GDM1 (cell line): ENCODE data around the gene TNS3.

Experiments used
- DNase-seq: peaks from one replicate; lab custom pipeline; 2025; lab: John Stamatoyannopoulos, UW

TNS3 gene

DNA sequence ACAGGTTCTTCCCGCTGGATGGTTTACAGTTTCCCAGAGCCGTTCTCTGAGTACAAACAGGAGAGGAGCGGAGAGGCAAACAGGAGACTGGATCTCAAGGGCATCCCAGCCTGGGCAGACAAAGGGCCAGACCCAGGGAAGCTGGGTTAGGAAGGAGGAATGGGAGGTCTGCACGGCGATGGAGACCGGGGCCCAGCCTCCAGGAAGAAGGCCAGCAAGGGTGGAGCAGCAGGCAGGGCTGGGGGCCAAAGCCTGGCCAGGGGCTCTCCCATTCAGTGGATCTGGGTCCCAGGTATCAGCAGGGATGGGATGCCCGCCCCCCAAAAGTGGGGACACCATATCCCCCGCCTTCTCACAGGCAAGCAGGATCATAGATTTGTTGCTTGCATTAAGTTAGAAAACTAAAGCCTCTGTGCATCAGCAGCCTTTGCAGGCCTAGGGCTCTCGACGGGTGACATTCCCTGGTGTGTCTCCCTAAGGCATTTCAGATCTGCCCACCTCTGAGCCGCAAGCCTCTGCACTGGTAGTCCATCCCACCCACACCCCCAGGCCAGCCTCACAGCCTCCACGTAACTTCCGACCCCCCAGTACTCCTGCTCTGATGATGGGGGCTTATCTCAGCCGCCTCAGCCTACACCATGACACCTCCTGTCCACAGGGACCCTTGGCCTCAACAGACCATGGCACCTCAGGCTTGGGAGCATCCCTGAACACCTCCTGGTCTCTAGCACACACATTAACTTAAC is 59.9 kb downstream of the TNS3 start:
- DNase-seq: no peak

GRCh38 chr7:47521011-47521795 is 60.7 kb downstream of the TNS3 start:
- DNase-seq: no peak

GRCh38 chr7:47520406-47520805 is 61.5 kb downstream of the TNS3 start:
- no peak for DNase-seq

GRCh38 chr7:47518827-47519226 is 63.1 kb downstream of the TNS3 start:
- DNase-seq: no peak

GRCh38 chr7:47517821-47518480 is 64.0 kb downstream of the TNS3 start:
- DNase-seq: no peak

DNA sequence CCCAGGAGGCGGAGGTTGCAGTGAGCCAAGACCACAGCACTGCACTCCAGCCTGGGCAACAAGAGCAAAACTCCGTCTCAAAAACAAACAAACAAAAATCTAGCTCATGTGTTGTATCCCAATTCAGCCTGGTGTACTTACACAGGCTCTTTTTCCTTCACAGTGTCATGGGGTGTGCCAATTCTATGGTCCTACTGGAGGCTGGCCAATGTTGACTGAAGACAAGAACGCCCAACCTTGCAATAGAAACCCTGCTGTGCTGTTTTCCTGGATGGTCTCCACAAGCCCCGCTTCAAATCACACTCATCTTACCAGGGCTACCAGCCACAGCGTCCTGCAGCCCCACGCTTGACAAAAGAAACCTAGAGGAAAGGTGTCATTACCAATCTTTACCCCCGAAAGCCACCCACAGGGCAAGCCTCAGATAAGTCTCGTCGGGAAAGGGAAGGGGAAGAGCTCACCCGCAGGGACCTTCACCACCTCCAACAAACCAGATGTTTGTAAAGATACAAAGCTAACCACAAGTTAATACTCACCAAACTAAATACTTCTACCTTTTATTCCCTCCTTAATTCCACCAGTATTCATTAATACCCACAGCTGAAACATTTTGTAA is 64.8 kb downstream of the TNS3 start:
- DNase-seq: peak; percentile 53

- DNase-seq: no peak
Measured at GRCh38 chr7:47516386-47516785, 65.5 kb downstream of the TNS3 start.

DNA sequence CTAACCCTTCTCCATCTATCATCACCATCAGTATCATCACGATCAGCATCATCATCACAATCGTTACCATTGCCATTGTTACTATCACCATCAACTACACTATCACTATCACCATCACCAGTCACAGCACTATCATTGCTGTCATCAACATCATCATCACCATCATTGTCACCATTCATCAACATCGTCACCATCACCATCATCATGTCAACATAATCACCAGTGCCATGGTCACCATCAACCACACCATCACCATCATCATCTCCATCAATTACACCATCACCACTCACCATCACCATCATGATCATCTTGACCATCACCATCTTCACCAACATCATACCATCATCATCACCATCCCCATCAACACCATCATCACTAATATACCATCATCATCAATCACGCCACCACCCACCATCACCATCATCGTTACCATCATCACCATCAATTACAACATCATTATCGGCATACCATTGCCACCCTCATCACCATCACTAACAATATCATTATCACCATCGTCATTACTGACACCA is 66.5 kb downstream of the TNS3 start:
- no peak for DNase-seq

- DNase-seq: no peak
Measured at GRCh38 chr7:47514818-47515217, 67.1 kb downstream of the TNS3 start.

- no peak for DNase-seq
Measured at GRCh38 chr7:47514367-47514766, 67.5 kb downstream of the TNS3 start.

DNA sequence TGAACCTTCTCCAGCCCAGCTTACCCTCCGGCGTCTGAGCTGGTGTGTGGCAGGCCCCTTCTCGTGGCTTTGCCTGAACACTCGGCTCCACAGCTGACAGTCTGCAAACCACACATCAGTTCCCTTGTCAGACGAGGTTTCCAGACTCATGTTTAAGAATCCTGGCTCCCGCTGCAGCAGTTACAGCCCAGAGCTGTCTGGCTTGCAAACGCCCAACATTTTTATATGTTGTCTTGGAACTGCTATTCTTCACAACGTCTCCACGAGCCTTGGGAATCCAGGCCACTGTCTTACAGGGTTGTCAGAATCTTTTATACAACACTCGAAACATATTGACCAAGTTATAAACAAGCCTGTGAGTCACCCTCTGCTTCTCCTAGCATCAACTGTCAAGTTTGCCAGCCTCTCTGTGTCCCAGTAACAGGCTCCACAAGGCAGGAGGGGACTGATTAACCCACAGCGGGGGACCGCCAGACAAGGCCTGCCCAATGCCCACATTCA is 68.1 kb downstream of the TNS3 start:
- DNase-seq: peak; percentile 55

DNA sequence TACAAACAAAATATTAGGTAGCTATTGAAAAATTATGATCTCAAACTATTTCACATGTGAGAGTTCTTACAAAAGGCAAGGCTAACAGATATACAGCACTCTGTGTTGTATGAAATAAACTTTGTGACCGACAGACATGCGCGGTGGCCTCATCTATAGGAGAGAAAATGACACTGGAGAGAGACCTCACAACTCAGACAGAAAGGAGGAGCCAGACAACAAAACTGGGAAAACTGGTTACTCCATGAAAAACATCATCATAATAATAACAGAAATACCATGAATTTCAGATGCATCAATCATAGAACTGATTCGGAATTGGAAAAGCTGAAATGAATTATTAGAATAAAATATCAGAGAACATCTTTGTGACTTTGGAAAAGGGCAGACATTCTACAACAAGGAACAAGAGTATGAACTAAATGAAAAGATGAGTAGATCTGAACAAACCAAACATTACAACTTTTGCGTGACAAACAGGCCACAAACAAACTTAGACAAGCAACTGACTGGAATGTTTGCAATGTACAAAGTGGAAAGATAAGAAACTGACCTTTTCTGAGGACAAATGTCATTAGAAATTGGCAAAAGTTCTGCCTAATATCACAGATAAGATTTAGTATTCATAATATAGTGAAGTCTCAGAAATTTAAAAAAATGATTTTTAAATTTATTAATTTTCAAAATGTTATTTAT is 69.3 kb downstream of the TNS3 start:
- DNase-seq: no peak

DNA sequence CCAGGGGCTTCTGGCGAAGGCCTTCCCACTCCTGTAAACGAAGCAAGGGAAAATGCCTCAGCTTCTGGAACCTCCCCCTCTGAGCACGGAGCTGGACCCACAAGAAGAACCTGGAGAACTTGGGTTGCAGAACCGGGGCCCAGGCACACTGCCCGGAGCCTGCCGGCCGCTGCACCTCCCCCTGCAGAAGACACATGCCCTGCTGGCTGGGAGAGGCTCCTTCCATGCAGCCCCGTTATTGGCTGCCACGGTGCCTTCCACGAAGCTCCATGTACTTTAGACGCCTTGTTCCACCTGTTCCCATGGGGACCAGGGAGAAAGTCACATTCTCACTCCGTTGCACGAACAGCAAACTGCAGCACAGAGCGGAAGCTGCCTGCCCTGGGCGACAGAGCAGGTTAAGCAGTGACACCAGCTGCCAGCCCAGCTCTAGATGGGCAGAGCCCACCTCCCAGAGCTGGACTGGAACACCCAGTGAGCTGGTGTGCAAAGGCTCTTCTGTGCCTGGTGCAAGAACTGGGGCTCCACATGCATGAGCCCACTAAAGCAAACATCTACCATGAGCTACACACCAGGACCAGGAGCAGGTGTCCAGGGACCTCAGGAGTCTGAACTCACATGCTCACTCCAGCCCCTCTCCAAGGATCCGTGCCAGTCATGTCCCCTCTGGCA is 70.1 kb downstream of the TNS3 start:
- no peak for DNase-seq

DNA sequence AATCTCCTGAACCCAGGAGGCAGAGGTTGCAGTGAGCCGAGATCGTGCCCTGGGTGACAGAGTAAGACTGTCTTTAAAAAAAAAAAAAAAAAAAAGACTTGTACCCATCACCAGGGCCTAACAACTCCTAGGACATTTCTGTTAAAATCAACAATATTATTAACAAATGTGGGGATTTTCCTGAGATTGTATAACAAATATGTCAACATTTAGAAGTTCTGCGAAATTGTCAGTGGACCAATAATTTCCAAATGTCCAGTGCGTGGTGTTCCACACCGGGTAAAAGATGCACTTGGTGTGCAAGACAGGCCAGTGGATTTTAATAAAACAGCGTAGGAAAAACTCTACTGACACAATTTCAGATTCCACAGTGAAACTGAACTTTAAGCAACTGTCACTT is 71.1 kb downstream of the TNS3 start:
- no peak for DNase-seq

- no peak for DNase-seq
Measured at GRCh38 chr7:47510192-47510591, 71.7 kb downstream of the TNS3 start.

DNA sequence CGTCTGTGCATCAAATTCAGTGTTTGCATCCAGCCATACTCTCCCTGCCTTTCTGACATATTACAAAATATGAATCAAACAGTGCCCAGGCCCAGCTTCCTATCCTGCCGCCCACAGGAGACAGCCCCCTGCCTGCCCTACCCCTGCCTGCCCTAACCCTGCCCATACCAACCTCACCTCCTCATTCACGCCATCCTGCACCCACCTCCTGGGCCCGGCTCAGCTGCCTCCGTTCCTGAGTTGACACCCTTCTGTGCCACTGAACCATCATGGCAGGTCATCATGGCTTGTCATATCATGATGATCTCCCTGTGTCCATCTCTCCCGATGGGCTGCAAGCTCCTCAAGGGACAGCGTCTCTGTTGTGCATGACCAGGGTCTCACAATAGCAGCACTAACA is 72.3 kb downstream of the TNS3 start:
- DNase-seq: no peak

GRCh38 chr7:47508389-47509380 is 73.2 kb downstream of the TNS3 start:
- DNase-seq: no peak

DNA sequence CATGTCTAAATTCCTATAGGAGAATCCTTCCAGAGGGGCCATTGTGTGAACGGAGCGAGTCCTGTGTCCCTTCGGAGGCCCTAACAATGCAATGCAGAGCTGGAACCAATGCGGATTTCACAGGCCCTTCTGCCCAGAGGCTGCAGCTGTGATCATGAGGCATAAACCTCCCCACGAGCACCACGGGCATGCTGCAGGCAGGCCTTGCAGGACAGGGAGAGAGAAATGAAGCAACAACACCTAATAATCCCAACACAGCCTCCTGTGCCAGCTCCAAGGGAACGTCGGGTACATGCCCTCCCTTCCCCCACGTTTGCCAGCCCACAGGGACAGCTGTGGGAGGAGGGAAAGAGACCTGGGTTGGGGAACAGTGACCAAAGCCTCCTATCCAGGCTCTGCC is 74.4 kb downstream of the TNS3 start:
- DNase-seq: no peak
